Loucy (cell line): Measurements from ENCODE around the gene HCAR3.

Source experiments
- H2AFZ ChIP-seq: fragments of 200-600 bp; sonication (generic); 2 replicates; pipeline ENCODE4 v1.6.0; 2016; ENCODE audit warnings: antibody characterized with exemption, mild to moderate bottlenecking, low read length, moderate library complexity
- H3F3A ChIP-seq: fragments of 200-600 bp; 2 replicates; pipeline ENCODE4 v1.6.0; 2016; ENCODE audit warnings: antibody characterized with exemption, low read depth, mild to moderate bottlenecking
- H3K27me3 ChIP-seq: fragments of 200-600 bp; sonication (generic); 2 replicates; pipeline ENCODE4 v1.6.1; 2014; ENCODE audit warnings: low read length, mild to moderate bottlenecking; ENCODE audit not compliant: insufficient read depth, poor library complexity, severe bottlenecking
- H3K36me3 ChIP-seq: fragments of 200-600 bp; sonication (generic); 2 replicates; pipeline ENCODE4 v1.6.1; 2016; ENCODE audit warnings: low read length; ENCODE audit not compliant: insufficient read depth
- H3K4me1 ChIP-seq: fragments of 200-600 bp; sonication (generic); 2 replicates; pipeline ENCODE4 v1.5.1; 2014; ENCODE audit warnings: low read length, mild to moderate bottlenecking; ENCODE audit not compliant: insufficient read depth, poor library complexity, severe bottlenecking
- H3K4me2 ChIP-seq: fragments of 200-600 bp; sonication (generic); 2 replicates; pipeline ENCODE4 v1.6.0; 2014; ENCODE audit warnings: antibody characterized with exemption, low read length, low read depth, mild to moderate bottlenecking; ENCODE audit not compliant: poor library complexity, severe bottlenecking
- H3K4me3 ChIP-seq: fragments of 200-600 bp; sonication (generic); 2 replicates; pipeline ENCODE4 v1.5.1; 2014; ENCODE audit warnings: low read length, mild to moderate bottlenecking, mixed read lengths; ENCODE audit not compliant: poor library complexity, severe bottlenecking
- H3K79me2 ChIP-seq: fragments of 200-600 bp; sonication (generic); 2 replicates; pipeline ENCODE4 v1.6.1; 2014; ENCODE audit warnings: low read length; ENCODE audit not compliant: insufficient read depth
- H3K9ac ChIP-seq: fragments of 200-600 bp; sonication (generic); 2 replicates; pipeline ENCODE4 v1.6.0; 2014; ENCODE audit warnings: mild to moderate bottlenecking, low read depth, low read length, moderate library complexity; ENCODE audit not compliant: poor library complexity, severe bottlenecking
- H3K9me2 ChIP-seq: fragments of 200-600 bp; sonication (generic); replicated peaks from 2 replicates; pipeline ENCODE4 v1.6.1; 2016; ENCODE audit warnings: low read depth, low read length, mixed read lengths
- H3K9me3 ChIP-seq: fragments of 200-600 bp; sonication (generic); 2 replicates; pipeline ENCODE4 v1.6.1; 2014; ENCODE audit warnings: mild to moderate bottlenecking, antibody characterized with exemption, low read length, low read depth; ENCODE audit not compliant: insufficient read depth
- H4K20me1 ChIP-seq: fragments of 200-600 bp; sonication (generic); 2 replicates; pipeline ENCODE4 v1.6.0; 2014; ENCODE audit warnings: antibody characterized with exemption, low read length, mild to moderate bottlenecking; ENCODE audit not compliant: insufficient read depth, poor library complexity, severe bottlenecking
- EZH2phosphoT487 ChIP-seq: fragments of 200-600 bp; IDR thresholded peaks from 2 replicates; pipeline ENCODE4 v1.6.1; 2018; ENCODE audit warnings: antibody characterized with exemption, mild to moderate bottlenecking, moderate library complexity, borderline replicate concordance
- TF ChIP-seq, protein P1 (sequence below): fragments of 200-600 bp; sonication (generic); conservative IDR thresholded peaks from 2 replicates; pipeline ENCODE4 v1.5.1; 2014; ENCODE audit warnings: mild to moderate bottlenecking, antibody characterized with exemption, low read length

The HCAR3 gene

DNA sequence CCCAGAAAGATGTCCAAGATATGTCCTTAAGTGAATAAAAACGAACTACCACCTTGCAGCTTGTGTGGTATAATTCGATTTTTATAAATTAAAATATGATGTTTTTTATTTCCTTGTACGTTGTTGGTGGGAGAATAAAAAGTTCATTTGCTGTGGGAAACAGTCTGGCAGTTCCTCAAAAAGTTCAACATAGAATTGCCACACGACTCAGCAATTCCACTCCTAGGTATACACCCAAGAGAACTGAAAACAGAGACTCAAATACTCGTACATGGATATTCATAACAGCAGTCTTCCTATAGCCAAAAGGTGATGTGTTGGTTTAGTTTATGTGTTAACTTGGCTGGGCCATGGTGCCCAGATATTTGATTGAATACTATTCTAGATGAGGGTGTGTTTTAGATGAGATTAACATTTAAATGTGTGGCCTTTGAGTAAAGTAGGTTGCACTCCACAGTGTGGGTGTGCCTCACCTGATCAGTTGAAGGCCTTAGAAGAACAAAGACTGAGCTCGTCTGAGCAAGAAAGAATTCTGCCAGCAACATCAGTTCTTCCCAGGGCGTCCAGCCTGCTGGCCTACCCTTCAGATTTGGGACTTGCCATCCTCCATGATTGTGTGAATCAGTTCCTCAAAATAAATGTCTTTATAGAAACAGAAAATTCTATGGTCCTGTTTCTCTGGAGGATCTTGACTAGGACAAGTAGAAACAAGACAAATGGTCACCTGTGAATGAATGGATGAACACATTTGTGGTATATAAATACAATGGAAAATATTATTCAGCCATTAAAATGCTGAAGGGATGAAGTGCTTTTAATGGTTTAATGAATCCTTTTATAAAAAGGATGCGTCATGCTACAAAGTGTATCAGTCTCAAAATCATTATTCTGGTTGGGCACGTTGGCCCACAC is 30.9 kb upstream of the HCAR3 start:
- Histone ChIP-seq H3K4me1 (peaks cover 3% of the 10 kb centered on the region), H3K4me3 (no peak overlapping the region), H4K20me1 (no peaks in the 10 kb centered on the region), H3K4me2 (no peak overlapping the region), H3K9ac (no peak overlapping the region), H3K36me3 (no peaks in the 10 kb centered on the region), H3K79me2 (no peaks in the 10 kb centered on the region), H3K9me3 (no peaks in the 10 kb centered on the region), H3K27me3 (no peaks in the 10 kb centered on the region), H3K9me2 (no peaks in the 10 kb centered on the region), H3F3A (no peaks in the 10 kb centered on the region), H2AFZ (no peak overlapping the region)
- TF ChIP-seq, protein P1, sequence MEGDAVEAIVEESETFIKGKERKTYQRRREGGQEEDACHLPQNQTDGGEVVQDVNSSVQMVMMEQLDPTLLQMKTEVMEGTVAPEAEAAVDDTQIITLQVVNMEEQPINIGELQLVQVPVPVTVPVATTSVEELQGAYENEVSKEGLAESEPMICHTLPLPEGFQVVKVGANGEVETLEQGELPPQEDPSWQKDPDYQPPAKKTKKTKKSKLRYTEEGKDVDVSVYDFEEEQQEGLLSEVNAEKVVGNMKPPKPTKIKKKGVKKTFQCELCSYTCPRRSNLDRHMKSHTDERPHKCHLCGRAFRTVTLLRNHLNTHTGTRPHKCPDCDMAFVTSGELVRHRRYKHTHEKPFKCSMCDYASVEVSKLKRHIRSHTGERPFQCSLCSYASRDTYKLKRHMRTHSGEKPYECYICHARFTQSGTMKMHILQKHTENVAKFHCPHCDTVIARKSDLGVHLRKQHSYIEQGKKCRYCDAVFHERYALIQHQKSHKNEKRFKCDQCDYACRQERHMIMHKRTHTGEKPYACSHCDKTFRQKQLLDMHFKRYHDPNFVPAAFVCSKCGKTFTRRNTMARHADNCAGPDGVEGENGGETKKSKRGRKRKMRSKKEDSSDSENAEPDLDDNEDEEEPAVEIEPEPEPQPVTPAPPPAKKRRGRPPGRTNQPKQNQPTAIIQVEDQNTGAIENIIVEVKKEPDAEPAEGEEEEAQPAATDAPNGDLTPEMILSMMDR = no peak
- no peak for TF ChIP-seq EZH2phosphoT487

DNA sequence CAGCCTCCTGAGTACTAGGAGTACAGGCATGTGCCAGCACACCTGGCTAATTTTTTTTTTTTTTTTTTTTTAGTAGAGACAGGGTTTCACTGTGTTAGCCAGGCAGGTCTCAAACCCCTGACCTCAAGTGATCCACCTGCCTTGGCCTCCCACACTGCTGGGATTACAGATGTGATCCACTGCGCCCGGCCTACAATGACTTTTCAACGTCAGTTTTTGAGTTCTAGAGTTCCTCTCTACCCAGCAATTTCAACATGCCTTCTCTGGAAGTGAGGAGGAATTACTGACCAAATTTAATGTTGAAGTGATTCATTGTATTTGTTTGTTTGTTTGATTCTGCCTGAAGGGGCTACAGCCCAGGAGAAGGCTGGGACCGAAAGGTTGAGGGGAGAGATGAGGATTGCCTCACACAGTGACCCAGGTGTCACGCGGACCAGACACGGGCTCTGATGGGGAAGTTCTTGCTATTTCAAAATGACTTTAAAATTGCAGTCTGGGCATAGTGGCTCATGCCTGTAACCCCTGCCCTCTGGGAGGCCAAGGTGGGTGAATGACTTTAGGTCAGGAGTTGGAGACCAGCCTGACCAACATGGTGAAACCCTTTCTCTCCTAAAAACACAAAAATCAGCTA is 27.4 kb upstream of the HCAR3 start:
- Histone ChIP-seq H3K9me2 (no peaks in the 10 kb centered on the region), H2AFZ (no peak overlapping the region), H3K9ac (no peak overlapping the region), H3F3A (no peaks in the 10 kb centered on the region), H3K4me2 (no peak overlapping the region), H3K9me3 (no peaks in the 10 kb centered on the region), H3K79me2 (no peaks in the 10 kb centered on the region), H3K4me1 (no peaks in the 10 kb centered on the region), H3K27me3 (no peaks in the 10 kb centered on the region), H4K20me1 (no peaks in the 10 kb centered on the region), H3K4me3 (no peak overlapping the region), H3K36me3 (no peaks in the 10 kb centered on the region)
- no peak for TF ChIP-seq EZH2phosphoT487
- TF ChIP-seq, protein P1 = no peak

DNA sequence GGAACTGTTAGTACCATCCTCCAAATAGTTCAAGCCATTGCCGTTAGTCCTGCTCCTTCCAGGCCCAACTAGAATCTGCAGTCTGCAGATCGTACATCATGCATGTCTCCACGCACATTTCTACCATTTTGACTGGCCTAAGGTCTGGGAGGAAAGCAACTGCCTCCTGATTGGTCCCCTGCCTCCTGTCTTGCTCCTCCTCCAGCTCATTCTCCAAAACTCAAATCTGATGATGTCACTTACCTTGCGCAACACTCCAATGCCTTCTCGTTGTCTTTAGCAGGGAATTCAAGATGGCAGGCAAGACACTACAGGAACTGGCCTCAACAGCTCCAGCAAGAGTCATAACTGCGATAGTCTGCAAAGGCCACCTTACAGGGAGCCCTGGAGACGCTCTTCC is 23.7 kb upstream of the HCAR3 start:
- TF ChIP-seq, protein P1 = no peak
- no peak for TF ChIP-seq EZH2phosphoT487
- no peaks in the 10 kb centered on the region for H3F3A ChIP-seq
- no peaks in the 10 kb centered on the region for H3K27me3 ChIP-seq
- H3K9ac ChIP-seq = no peak overlapping the region
- H3K9me2 ChIP-seq = no peaks in the 10 kb centered on the region
- no peak overlapping the region for H2AFZ ChIP-seq
- H4K20me1 ChIP-seq = no peaks in the 10 kb centered on the region
- no peaks in the 10 kb centered on the region for H3K9me3 ChIP-seq
- no peak overlapping the region for H3K4me3 ChIP-seq
- no peaks in the 10 kb centered on the region for H3K79me2 ChIP-seq
- no peaks in the 10 kb centered on the region for H3K36me3 ChIP-seq
- H3K4me1 ChIP-seq = no peaks in the 10 kb centered on the region
- no peak overlapping the region for H3K4me2 ChIP-seq
